Thymus (tissue), 11 donors: ENCODE results near the gene MYO18A. TPM values are rescaled to one million over a fixed set of nuclear protein-coding genes. Genes with fewer than 3 reads are reported as not detected.
A peak's percentile ranks its signal among the peaks of the same experiment; 100 is the strongest.

Source experiments
- DNase-seq, 9 donors: peaks; one replicate each; pipeline ENCODE4 v3.0.0-alpha.2; 2013; ENCODE audit warnings: low spot score in 9 of 9, low read depth in 6 of 9, missing footprints in 1 of 9
- H3K27ac ChIP-seq, 2 donors: one replicate each; pipeline ENCODE4 v1.5.1; 2013; ENCODE audit warnings: control low read depth in 1 of 2, low read depth in 1 of 2, low read length in 1 of 2, mild to moderate bottlenecking in 1 of 2, moderate library complexity in 1 of 2
- H3K27me3 ChIP-seq, 2 donors: one replicate each; pipeline ENCODE4 v1.5.1; 2013; ENCODE audit warnings: low read length in 1 of 2; ENCODE audit not compliant: control insufficient read depth in 2 of 2, insufficient read depth in 1 of 2
- H3K36me3 ChIP-seq, 2 donors: one replicate each; pipeline ENCODE4 v1.5.1; 2013; ENCODE audit warnings: low read length in 1 of 2, mild to moderate bottlenecking in 1 of 2, moderate library complexity in 1 of 2; ENCODE audit not compliant: control insufficient read depth in 2 of 2, insufficient read depth in 2 of 2
- H3K4me1 ChIP-seq, 2 donors: one replicate each; pipeline ENCODE4 v1.5.1; 2013; ENCODE audit warnings: low read length in 2 of 2; ENCODE audit not compliant: control insufficient read depth in 2 of 2, insufficient read depth in 2 of 2
- H3K4me3 ChIP-seq, 2 donors: one replicate each; pipeline ENCODE4 v1.5.1; 2013; ENCODE audit warnings: low read length in 2 of 2, control low read depth in 1 of 2, mild to moderate bottlenecking in 1 of 2
- H3K9me3 ChIP-seq, 2 donors: one replicate each; pipeline ENCODE4 v1.5.1; 2013; ENCODE audit warnings: low read length in 1 of 2, mild to moderate bottlenecking in 1 of 2; ENCODE audit not compliant: control insufficient read depth in 2 of 2, insufficient read depth in 1 of 2
- WGBS: extraction: QIAGEN DNeasy Blood & Tissue Kit; methylation state at CpG from one replicate; pipeline ENCODE4 v1.1.7; 2013; 5-methylcytosine and 5-hydroxymethylcytosine counted together
- polyA plus RNA-seq: library from polyadenylated mRNA; stranded (reverse); fragments of 200-250 nt; gene quantifications from one replicate; pipeline ENCODE4 v1.2.3, GENCODE V29; 2013
- total RNA-seq: library from RNA; stranded (reverse); fragments of 120-200 nt; gene quantifications from one replicate; pipeline ENCODE4 v1.2.4, GENCODE V29; 2013
- donor health status: healthy.

Gene MYO18A
- total and polyA plus RNA-seq, 2 donors: 31.1 to 52.8 TPM

DNA sequence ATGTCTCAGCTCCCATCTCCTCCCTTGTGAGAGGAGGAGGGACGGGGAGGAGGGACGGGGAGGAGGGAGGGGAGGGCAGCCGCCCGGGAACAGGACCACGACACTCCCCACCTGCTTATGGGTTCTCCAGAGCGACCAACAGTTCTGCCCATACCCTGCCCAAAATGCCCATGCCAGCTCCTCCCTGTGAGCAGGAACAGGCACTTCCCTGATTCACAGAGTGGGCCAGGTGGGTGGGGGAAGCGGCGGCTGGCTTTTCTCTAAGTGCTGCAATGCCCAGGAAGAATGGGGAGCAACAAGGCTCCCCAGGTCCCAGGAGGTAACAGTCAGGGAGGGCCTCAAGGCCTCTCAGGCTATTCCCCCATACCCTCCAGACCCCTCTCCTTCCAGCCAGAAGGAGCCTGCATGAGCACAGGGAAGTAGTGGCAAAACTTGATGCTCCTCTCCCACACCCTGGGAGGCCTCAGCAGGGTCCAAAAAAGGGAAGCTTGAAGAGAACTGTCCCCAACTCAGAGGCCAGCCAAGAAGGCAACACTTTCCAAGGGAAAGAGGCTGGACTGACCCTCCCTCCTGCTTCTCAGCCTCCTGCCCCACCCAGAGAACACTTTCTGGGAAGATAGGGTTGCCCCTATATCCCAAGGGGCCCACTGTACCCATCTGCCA, 53.8 kb downstream of the MYO18A start:
- Histone ChIP-seq H3K27me3 (no peaks in the 10 kb centered on the region), H3K27ac (no peak overlapping the region), H3K9me3 (no peaks in the 10 kb centered on the region), H3K4me1 (peaks cover 0 to 11% of the 10 kb centered on the region in 2 donors), H3K4me3 (no peak overlapping the region), H3K36me3 (peaks cover 49 to 55% of the 10 kb centered on the region in 2 donors)
- 82% methylated on average over 8 of the region's 8 CpGs for WGBS
- no peak for DNase-seq

DNA sequence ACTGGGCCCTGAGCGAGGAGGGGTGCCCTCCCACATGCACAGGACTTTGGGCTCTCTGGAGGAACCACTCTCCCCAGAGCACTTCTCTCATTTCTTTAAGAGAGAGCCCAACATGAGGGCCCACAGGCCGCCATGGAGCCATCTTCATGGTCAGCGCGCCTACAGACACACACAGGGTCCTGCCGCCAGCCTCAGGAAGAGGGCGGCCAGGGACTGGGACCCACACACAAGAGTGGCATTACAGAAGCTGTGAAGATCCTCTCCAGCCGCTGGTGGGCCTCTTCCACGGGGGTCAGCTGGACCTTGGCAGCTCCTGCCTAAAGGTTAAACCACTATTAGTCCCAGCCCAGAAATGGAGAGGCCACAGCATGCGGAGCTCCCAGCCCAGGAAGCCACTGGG, 54.5 kb downstream of the MYO18A start:
- WGBS: 92% methylated on average over 9 of the region's 9 CpGs
- no peak overlapping the region for H3K27ac ChIP-seq
- peaks cover 0 to 1% of the 10 kb centered on the region in 2 donors for H3K9me3 ChIP-seq
- no peak for DNase-seq
- H3K4me3 ChIP-seq: no peak overlapping the region
- peaks cover 0 to 3% of the 10 kb centered on the region in 2 donors for H3K4me1 ChIP-seq
- no peaks in the 10 kb centered on the region for H3K27me3 ChIP-seq
- H3K36me3 ChIP-seq: peaks cover 53 to 57% of the 10 kb centered on the region in 2 donors

DNA sequence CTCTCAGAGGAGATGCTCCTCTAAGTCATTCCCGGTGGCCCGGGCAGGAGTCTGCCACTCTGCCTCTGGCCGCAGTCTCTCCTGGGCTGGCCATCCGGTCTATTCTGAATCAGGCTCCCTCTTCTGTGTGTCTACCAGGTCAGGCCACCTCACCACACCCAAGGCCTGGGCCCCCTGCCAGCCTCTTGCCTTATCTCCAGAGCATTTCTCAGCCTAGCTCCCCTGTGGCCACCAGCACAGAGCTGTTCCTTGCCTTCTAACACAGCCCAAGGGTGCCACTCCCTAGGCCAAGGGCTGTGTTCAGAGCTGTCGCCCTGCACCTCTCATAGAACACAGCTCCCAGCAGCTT, 55.3 kb downstream of the MYO18A start:
- Histone ChIP-seq H3K27ac (no peak overlapping the region), H3K4me3 (no peak overlapping the region), H3K4me1 (no peaks in the 10 kb centered on the region), H3K36me3 (peaks cover 60 to 61% of the 10 kb centered on the region in 2 donors), H3K9me3 (peaks cover 0 to 1% of the 10 kb centered on the region in 2 donors), H3K27me3 (no peaks in the 10 kb centered on the region)
- 97% methylated on average over 5 of the region's 5 CpGs for WGBS
- DNase-seq: no peak

DNA sequence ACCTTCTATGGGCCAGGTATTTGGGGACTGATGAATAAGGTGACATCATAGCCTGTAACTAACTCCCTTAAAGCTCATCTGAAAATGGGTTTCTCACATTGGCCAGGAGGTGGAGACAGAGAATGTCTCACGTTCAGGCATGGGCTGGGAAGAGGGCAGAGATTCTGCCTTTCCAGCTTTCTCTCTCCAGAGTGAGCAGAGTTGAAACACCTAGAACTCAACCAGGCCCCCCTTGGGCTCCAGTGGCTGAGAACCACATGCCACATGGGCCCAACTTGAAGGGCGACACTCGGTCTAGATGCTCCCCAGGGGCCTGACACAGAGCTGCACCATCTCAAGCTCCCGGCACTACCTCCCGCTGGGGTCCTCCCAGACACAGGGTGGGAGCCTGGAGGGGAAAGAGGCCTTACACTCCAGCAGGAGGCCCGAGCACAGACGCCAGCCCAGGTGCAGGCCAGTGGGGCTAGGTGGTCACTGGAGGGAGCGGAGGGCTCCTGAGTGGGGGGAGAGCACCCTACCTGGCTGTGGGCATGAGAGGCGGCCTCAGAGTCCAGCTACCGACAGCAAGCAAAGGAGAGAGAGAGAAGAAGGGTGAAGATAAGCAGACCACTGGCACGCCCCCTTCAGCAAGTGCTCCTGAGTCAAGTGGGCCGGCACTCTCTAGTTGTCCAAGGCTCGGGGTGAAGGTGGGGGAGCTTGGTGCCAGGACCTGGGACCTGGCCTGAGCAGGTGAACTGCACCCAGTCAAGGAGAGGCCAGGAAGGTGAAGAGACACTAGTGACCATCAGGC, 55.9 kb downstream of the MYO18A start:
- 84% methylated on average over 13 of the region's 13 CpGs for WGBS
- peak in 6 of 9 donors; percentile 33 to 79 (median 57) for DNase-seq
- no peaks in the 10 kb centered on the region for H3K4me1 ChIP-seq
- H3K36me3 ChIP-seq: peaks cover 59 to 61% of the 10 kb centered on the region in 2 donors
- H3K27ac ChIP-seq: no peak overlapping the region
- H3K9me3 ChIP-seq: peaks cover 0 to 1% of the 10 kb centered on the region in 2 donors
- no peak overlapping the region for H3K4me3 ChIP-seq
- no peaks in the 10 kb centered on the region for H3K27me3 ChIP-seq

DNA sequence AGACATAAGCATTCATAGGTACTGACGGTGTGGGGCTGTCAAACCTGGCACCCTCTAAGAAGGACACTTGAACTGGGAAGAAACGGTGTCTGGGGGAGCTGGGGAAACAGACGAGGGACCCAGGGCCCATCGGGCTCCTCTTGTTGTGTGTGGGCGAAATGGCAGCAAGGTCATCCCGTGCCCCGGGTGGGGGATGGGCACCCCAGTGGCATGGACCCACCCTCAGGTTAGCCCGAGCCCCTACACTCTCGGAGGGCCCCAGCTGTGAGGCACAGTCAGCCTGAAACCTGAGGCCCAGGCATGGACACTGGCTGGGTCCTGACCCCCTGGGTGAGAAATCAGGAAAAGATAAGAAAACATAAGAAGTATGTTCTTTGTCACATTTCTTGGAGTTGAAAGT, 57.1 kb downstream of the MYO18A start:
- peaks cover 62 to 63% of the 10 kb centered on the region in 2 donors for H3K36me3 ChIP-seq
- no peak for DNase-seq
- no peak overlapping the region for H3K4me3 ChIP-seq
- H3K27me3 ChIP-seq: no peaks in the 10 kb centered on the region
- no peak overlapping the region for H3K27ac ChIP-seq
- peaks cover 0 to 1% of the 10 kb centered on the region in 2 donors for H3K9me3 ChIP-seq
- WGBS: 98% methylated on average over 9 of the region's 9 CpGs
- H3K4me1 ChIP-seq: no peaks in the 10 kb centered on the region

DNA sequence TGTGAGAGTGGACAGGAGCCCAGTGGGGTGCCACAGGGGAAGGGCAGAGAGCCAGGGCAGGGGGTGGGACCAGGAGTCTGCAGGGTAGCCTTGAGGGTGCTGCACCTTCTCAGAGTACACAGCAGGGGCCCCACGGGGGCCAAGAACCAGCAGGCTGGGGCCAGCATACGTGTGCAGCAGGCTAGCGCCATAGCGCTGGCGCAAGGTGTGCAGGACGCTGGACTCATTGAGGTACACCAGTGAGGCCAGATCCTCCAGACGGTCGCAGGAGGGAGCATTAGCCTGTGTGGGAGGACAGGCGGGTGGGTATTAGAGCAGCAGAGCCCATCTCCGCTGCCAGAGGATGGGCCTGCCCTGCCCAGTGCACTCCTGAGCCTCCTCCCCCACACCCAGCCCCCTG, 58.8 kb downstream of the MYO18A start:
- Histone ChIP-seq H3K4me1 (no peaks in the 10 kb centered on the region), H3K36me3 (peaks cover 56 to 59% of the 10 kb centered on the region in 2 donors), H3K9me3 (peaks cover 1 to 4% of the 10 kb centered on the region in 2 donors), H3K4me3 (no peak overlapping the region), H3K27me3 (no peaks in the 10 kb centered on the region), H3K27ac (no peak overlapping the region)
- DNase-seq: no peak
- WGBS: 99% methylated on average over 10 of the region's 10 CpGs

DNA sequence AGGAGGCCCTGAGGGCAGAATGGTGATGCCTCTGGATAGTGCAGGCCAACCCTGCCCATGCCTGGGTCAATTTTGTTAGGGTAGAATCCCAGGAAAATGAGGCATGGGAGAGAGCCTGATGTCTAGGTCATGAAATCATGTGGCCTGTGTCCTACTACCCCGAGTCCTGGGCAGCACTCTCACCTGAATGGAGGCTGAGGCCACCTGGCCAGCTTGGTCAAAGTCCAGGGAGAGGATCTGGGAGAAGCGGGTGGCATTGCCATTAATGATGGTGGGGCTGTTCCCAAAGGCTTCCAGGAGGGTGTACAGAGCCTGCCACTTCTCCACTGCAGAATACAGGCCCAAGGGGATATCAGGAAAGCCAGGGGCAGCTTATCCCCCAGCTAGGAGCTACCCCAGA, 59.8 kb downstream of the MYO18A start:
- WGBS: 98% methylated on average over 2 of the region's 2 CpGs
- Histone ChIP-seq H3K9me3 (peaks cover 1 to 4% of the 10 kb centered on the region in 2 donors), H3K4me1 (no peaks in the 10 kb centered on the region), H3K27me3 (no peaks in the 10 kb centered on the region), H3K4me3 (no peak overlapping the region), H3K36me3 (peaks cover 64 to 67% of the 10 kb centered on the region in 2 donors), H3K27ac (no peak overlapping the region)
- DNase-seq: no peak

DNA sequence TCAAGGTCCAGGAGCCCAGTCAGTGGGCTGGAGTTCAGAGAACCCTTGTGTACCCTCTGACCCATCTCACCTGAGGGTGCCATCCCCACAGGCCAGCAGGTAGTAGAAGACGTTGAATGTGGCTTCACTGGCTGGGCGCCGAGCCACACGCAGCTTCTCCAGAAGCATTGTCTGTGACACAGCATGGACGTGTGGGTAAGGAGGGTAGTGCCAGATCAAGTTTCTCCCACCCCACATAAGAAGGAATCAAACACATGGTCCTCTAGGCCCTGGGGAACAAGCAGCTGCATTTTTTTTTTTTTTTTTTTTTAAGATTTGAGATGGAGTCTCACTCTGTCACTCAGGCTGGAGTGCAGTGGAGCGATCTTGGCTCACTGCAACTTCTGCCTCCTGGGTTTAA, 60.9 kb downstream of the MYO18A start:
- H3K4me3 ChIP-seq: no peak overlapping the region
- H3K27me3 ChIP-seq: no peaks in the 10 kb centered on the region
- peaks cover 75 to 78% of the 10 kb centered on the region in 2 donors for H3K36me3 ChIP-seq
- H3K27ac ChIP-seq: no peak overlapping the region
- DNase-seq: no peak
- no peaks in the 10 kb centered on the region for H3K4me1 ChIP-seq
- H3K9me3 ChIP-seq: peaks cover 1 to 4% of the 10 kb centered on the region in 2 donors
- 96% methylated on average over 6 of the region's 6 CpGs for WGBS
